ENCODE measurements around the gene BCORL1. TPM values are rescaled to one million over a fixed set of nuclear protein-coding genes. Genes with fewer than 3 reads are reported as not detected.

BCORL1 gene
- total and polyA plus RNA-seq, 2 donors (not counting 3 experiments of a cell fraction or from before 2014, with no cell fraction given) = 1.8 to 13.1 TPM

DNA sequence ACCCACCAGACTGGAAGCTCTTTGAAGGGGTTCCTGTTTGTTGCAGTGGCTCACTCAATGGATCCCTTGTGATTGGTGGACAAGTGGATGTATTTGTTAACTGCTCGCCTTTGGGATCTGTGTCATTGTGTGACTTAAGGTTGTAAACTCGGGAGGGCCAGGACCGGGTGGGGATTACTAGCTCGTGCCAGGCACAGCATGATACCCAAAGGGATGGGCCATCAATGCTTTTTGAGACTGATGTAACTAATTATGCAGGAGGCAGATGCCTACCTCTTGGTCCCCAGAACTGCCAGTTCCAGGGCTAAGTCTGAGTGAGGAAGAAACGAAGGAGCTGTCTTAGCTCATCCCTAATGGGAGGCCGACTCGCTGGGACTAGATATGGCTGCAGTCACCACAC is 48.7 kb upstream of the BCORL1 start:
- dilution Hi-C loops (cut with MboI; ENCODE audit: extremely low pct_ligation_motif_present, low sequenced_read_pairs) (no loop called here), intact Hi-C loops (cut with micrococcal nuclease) (loop anchor here (5.0 kb wide), 1 partner anchor 326 kb away; no protein-coding TSS in a partner anchor)
- POLR2A ChIA-PET = interaction anchor here (0.6 kb wide), 1 partner anchor 11 kb away, joined by 7 read pairs; no protein-coding TSS in a partner anchor
- peak; percentile 18 for TF ChIP-seq EZH2 (IDR thresholded peaks at IDR 0.05; ENCODE audit: borderline replicate concordance, low read depth, low read length, severe bottlenecking)
- TF ChIP-seq MYC (IDR thresholded peaks at IDR 0.05; ENCODE audit: low read depth, low read length) = no peak
- Histone ChIP-seq H3K9ac (replicated peaks; ENCODE audit: extremely low read depth, insufficient read depth, low read length) (no peak overlapping the region), H3K4me3 (replicated peaks in 1 of 3; ENCODE audit: insufficient read depth in 1 of 3, low read depth in 1 of 3, low read length in 3 of 3) (no peak overlapping the region), H3K79me2 (ENCODE audit: control insufficient read depth, insufficient read depth, low read length) (no peaks in the 10 kb centered on the region), H3K4me1 (ENCODE audit: control insufficient read depth, extremely low read depth, insufficient read depth, low read length) (peaks cover 6% of the 10 kb centered on the region), H3K36me3 (ENCODE audit: control insufficient read depth in 2 of 2, extremely low read depth in 1 of 2, insufficient read depth in 2 of 2, low read length in 2 of 2) (peaks cover 2 to 3% of the 10 kb centered on the region in 2 experiments), H3K27me3 (ENCODE audit: control insufficient read depth in 2 of 2, insufficient read depth in 2 of 2, low read length in 2 of 2) (peaks cover 9 to 14% of the 10 kb centered on the region in 2 experiments), H3K27ac (ENCODE audit: insufficient read depth, low read depth, low read length) (no peak overlapping the region), H2AFZ (ENCODE audit: low read depth, low read length) (no peak overlapping the region), H4K20me1 (replicated peaks; ENCODE audit: control insufficient read depth, extremely low read depth, insufficient read depth, low read length) (no peaks in the 10 kb centered on the region), H3K9me3 (replicated peaks; ENCODE audit: control insufficient read depth, insufficient read depth, low read length) (no peaks in the 10 kb centered on the region), H3K4me2 (ENCODE audit: insufficient read depth, low read length) (no peak overlapping the region), H3K9me1 (replicated peaks; ENCODE audit: control insufficient read depth, extremely low read depth, insufficient read depth, low read length) (no peaks in the 10 kb centered on the region)
- BruUV-seq (replicated peaks) = no TSS peak
- CTCF ChIA-PET = interaction anchor here (1.1 kb wide), 1 partner anchor 8 kb away, joined by 3 read pairs; no protein-coding TSS in a partner anchor
- DNase-seq (ENCODE audit: low read depth, low spot score) (no peak), FAIRE-seq (no peak)

- Histone ChIP-seq H4K20me1 (replicated peaks; ENCODE audit: control insufficient read depth, extremely low read depth, insufficient read depth, low read length) (no peaks in the 10 kb centered on the region), H3K4me1 (ENCODE audit: control insufficient read depth, extremely low read depth, insufficient read depth, low read length) (peaks cover 6% of the 10 kb centered on the region), H3K27ac (ENCODE audit: insufficient read depth, low read depth, low read length) (no peak overlapping the region), H3K79me2 (ENCODE audit: control insufficient read depth, insufficient read depth, low read length) (no peaks in the 10 kb centered on the region), H3K9me3 (replicated peaks; ENCODE audit: control insufficient read depth, insufficient read depth, low read length) (no peaks in the 10 kb centered on the region), H3K27me3 (ENCODE audit: control insufficient read depth in 2 of 2, insufficient read depth in 2 of 2, low read length in 2 of 2) (peaks cover 10 to 14% of the 10 kb centered on the region in 2 experiments), H3K9me1 (replicated peaks; ENCODE audit: control insufficient read depth, extremely low read depth, insufficient read depth, low read length) (no peaks in the 10 kb centered on the region), H3K4me2 (ENCODE audit: insufficient read depth, low read length) (no peak overlapping the region), H3K9ac (replicated peaks; ENCODE audit: extremely low read depth, insufficient read depth, low read length) (no peak overlapping the region), H3K36me3 (ENCODE audit: control insufficient read depth in 2 of 2, extremely low read depth in 1 of 2, insufficient read depth in 2 of 2, low read length in 2 of 2) (peaks cover 0 to under 1% of the 10 kb centered on the region in 2 experiments), H3K4me3 (replicated peaks in 1 of 3; ENCODE audit: insufficient read depth in 1 of 3, low read depth in 1 of 3, low read length in 3 of 3) (no peak overlapping the region), H2AFZ (ENCODE audit: low read depth, low read length) (no peak overlapping the region)
- intact Hi-C loops (cut with micrococcal nuclease) = loop anchor here (5.0 kb wide), 1 partner anchor 327 kb away; no protein-coding TSS in a partner anchor
- ChIA-PET CTCF (interaction anchor here (0.8 to 1.1 kb wide), 2 partner anchors 9 to 126 kb away, joined by 3 read pairs; no protein-coding TSS in a partner anchor), POLR2A (no interaction called here)
- FAIRE-seq (peak; percentile 12), DNase-seq (ENCODE audit: low read depth, low spot score) (no peak)
- TF ChIP-seq POLR2A (IDR thresholded peaks at IDR 0.05; ENCODE audit: low read depth, low read length) = no peak
- TF ChIP-seq JUN (IDR thresholded peaks at IDR 0.05; ENCODE audit: borderline replicate concordance, insufficient read depth, insufficient read length, low read depth) = no peak
- no peak for TF ChIP-seq MYC (IDR thresholded peaks at IDR 0.05; ENCODE audit: low read depth, low read length)
- TF ChIP-seq, protein P1, sequence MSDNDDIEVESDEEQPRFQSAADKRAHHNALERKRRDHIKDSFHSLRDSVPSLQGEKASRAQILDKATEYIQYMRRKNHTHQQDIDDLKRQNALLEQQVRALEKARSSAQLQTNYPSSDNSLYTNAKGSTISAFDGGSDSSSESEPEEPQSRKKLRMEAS (IDR thresholded peaks at IDR 0.05; ENCODE audit: insufficient read depth, insufficient read length) = no peak
- TF ChIP-seq EZH2 (IDR thresholded peaks at IDR 0.05; ENCODE audit: borderline replicate concordance, low read depth, low read length, severe bottlenecking) = no peak
- TF ChIP-seq, protein P2, sequence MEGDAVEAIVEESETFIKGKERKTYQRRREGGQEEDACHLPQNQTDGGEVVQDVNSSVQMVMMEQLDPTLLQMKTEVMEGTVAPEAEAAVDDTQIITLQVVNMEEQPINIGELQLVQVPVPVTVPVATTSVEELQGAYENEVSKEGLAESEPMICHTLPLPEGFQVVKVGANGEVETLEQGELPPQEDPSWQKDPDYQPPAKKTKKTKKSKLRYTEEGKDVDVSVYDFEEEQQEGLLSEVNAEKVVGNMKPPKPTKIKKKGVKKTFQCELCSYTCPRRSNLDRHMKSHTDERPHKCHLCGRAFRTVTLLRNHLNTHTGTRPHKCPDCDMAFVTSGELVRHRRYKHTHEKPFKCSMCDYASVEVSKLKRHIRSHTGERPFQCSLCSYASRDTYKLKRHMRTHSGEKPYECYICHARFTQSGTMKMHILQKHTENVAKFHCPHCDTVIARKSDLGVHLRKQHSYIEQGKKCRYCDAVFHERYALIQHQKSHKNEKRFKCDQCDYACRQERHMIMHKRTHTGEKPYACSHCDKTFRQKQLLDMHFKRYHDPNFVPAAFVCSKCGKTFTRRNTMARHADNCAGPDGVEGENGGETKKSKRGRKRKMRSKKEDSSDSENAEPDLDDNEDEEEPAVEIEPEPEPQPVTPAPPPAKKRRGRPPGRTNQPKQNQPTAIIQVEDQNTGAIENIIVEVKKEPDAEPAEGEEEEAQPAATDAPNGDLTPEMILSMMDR (IDR thresholded peaks at IDR 0.05; ENCODE audit: extremely low read depth in 1 of 2, insufficient read depth in 1 of 2, low read depth in 1 of 2, low read length in 2 of 2) = no peak
- TF ChIP-seq POLR2AphosphoS5 (IDR thresholded peaks at IDR 0.05; ENCODE audit: insufficient read depth, low read depth, low read length) = no peak
- TF ChIP-seq GATA2 (IDR thresholded peaks at IDR 0.05; ENCODE audit: insufficient read depth, insufficient read length, low read depth, low read length) = no peak
- no peak for TF ChIP-seq FOS (IDR thresholded peaks at IDR 0.05; ENCODE audit: borderline replicate concordance, insufficient read depth, low read length)
- no TSS peak for BruUV-seq (replicated peaks)
- dilution Hi-C loops (cut with MboI; ENCODE audit: extremely low pct_ligation_motif_present, low sequenced_read_pairs) = no loop called here
Observed at GRCh38 chrX:129934461-129934860, 48.0 kb upstream of the BCORL1 start.

All from endothelial cell of umbilical vein (primary cell).